ENCODE results near the gene MAPKAP1. TPM values are rescaled to one million over a fixed set of nuclear protein-coding genes. Genes with fewer than 3 reads are reported as not detected.

MAPKAP1 gene
- total RNA-seq, 1 donor from 2014 or later, result 63.4 TPM

DNA sequence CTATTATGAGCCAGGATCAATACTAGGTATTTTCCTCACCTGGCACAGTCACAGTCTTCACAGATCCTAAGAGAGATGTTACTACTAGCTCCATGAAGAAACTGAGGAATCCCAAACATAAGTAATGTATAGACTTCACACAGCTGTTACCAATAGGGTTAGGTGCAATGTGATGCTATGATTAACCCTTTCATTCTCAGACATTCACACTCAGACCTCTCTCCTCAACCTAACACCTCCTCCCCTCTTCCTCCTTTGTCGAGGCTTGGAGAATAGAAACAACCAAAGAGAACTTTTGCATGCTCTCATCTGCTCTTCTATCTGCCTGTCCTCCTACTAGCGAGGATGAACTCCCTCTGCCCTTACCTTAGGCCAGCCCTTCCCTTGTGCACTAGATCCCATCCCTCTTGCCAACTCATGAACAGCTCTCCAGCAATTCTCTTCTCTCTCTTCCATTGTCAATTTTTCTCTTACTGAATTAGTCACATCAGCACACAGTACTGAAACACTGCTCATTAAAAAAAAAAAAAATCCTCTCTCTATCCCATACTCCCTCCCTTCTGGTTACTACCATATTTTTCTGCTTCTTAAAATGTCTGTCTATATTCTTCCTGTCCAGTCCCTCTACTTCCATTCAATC is 47.7 kb downstream of the MAPKAP1 start:
- DNase-seq (ENCODE audit: low read depth, low spot score), result no peak
- peaks cover 7% of the 10 kb centered on the region for H3K36me3 Mint-ChIP-seq (ENCODE audit: low read depth)
- H3K27me3 Mint-ChIP-seq (ENCODE audit: low read depth), result no peaks in the 10 kb centered on the region
- no peaks in the 10 kb centered on the region for H3K9me3 Mint-ChIP-seq
- H3K4me1 Mint-ChIP-seq, result peaks cover 30% of the 10 kb centered on the region
- no peak overlapping the region for H3K4me3 Mint-ChIP-seq
- no peak overlapping the region for H3K27ac Mint-ChIP-seq (ENCODE audit: unreplicated experiment)
- TF ChIP-seq, protein P1, sequence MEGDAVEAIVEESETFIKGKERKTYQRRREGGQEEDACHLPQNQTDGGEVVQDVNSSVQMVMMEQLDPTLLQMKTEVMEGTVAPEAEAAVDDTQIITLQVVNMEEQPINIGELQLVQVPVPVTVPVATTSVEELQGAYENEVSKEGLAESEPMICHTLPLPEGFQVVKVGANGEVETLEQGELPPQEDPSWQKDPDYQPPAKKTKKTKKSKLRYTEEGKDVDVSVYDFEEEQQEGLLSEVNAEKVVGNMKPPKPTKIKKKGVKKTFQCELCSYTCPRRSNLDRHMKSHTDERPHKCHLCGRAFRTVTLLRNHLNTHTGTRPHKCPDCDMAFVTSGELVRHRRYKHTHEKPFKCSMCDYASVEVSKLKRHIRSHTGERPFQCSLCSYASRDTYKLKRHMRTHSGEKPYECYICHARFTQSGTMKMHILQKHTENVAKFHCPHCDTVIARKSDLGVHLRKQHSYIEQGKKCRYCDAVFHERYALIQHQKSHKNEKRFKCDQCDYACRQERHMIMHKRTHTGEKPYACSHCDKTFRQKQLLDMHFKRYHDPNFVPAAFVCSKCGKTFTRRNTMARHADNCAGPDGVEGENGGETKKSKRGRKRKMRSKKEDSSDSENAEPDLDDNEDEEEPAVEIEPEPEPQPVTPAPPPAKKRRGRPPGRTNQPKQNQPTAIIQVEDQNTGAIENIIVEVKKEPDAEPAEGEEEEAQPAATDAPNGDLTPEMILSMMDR (conservative IDR thresholded peaks at IDR 0.05), result no peak

DNA sequence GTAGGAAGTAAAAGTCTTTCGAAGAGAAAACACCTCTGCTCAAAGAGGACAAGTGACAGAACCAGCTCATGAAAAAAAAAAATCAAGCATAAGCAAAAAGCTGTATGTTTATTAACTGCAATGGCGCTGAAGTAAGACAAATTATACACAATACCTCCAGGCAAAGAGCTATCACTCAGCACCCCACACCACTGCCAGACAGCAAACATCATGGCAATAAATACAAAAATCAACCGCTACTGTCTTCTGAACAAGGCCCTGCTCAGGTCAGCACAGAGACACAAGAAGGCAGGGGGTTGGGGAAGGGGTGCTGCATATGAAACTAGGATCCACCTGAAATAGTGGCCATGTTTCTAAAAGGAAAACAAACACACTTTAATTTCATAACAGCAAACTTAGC is 50.4 kb downstream of the MAPKAP1 start:
- H3K36me3 Mint-ChIP-seq (ENCODE audit: low read depth), result no peaks in the 10 kb centered on the region
- H3K4me1 Mint-ChIP-seq, result peaks cover 49% of the 10 kb centered on the region
- no peaks in the 10 kb centered on the region for H3K9me3 Mint-ChIP-seq
- H3K27ac Mint-ChIP-seq (ENCODE audit: unreplicated experiment), result no peak overlapping the region
- H3K4me3 Mint-ChIP-seq, result no peak overlapping the region
- no peak for DNase-seq (ENCODE audit: low read depth, low spot score)
- TF ChIP-seq, protein P1 (conservative IDR thresholded peaks at IDR 0.05), result no peak
- no peaks in the 10 kb centered on the region for H3K27me3 Mint-ChIP-seq (ENCODE audit: low read depth)

DNA sequence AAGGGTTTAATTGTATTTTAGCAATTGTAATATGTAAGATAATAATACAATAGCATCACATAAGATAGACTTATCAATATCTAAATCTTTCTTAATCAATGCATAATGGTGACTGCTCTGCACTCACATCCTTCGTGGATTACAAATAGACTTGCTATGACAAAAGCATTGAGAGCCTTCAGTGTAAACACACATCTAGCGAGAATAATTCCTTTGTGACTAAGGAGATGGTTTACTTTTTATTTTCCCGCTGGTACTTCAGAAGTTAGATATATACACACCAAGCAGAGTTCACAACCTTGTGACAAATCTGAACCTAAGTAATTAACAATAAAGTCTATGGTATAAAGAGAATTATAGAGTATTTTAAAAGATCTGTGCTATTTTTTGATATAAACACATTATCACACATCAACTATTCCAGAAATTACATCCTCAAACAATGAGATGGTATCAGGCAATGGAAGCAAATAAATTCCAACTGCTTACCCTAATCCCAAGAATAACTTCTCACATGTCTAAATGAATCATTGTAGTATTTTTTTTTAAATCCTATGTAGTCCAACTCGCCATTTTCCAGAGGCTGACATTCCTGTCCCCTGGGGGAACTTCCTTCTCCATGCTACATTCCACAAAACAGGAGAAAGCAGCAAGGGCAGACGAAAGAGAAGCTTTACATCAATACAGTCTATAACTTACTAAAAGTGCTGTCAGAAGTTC is 51.2 kb downstream of the MAPKAP1 start:
- H3K27me3 Mint-ChIP-seq (ENCODE audit: low read depth), result no peaks in the 10 kb centered on the region
- no peak for DNase-seq (ENCODE audit: low read depth, low spot score)
- H3K36me3 Mint-ChIP-seq (ENCODE audit: low read depth), result no peaks in the 10 kb centered on the region
- no peaks in the 10 kb centered on the region for H3K9me3 Mint-ChIP-seq
- no peak overlapping the region for H3K4me3 Mint-ChIP-seq
- H3K4me1 Mint-ChIP-seq, result peaks cover 49% of the 10 kb centered on the region
- no peak overlapping the region for H3K27ac Mint-ChIP-seq (ENCODE audit: unreplicated experiment)
- TF ChIP-seq, protein P1 (conservative IDR thresholded peaks at IDR 0.05), result no peak

DNA sequence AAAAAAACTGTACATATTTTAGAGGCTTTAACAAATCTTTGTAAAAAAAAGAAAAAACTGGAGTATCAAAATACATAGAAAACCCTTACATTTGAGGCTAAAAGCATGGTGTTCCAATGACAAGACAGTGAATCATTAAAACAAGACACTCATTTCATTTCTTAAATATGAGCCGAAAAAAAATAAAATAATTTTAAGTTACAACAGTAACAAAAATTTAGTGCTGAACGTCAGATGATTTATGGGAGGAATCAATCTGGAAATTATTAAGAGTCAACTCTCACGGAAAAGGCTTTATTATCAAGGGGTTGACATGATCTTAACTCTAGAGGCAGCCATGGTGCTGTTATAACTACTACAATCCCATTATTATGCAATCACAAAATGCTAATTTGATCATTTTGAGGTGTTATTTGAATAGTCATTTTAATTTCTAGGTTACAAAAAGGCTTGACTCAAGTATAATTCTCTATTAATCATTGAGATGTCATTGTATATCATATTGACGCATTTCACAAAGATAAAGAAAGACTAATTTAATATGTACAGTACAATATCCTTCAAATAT is 51.9 kb downstream of the MAPKAP1 start:
- DNase-seq (ENCODE audit: low read depth, low spot score), result no peak
- Mint-ChIP-seq H3K27ac (ENCODE audit: unreplicated experiment) (no peak overlapping the region), H3K4me3 (no peak overlapping the region), H3K4me1 (peaks cover 55% of the 10 kb centered on the region), H3K27me3 (ENCODE audit: low read depth) (no peaks in the 10 kb centered on the region), H3K9me3 (no peaks in the 10 kb centered on the region), H3K36me3 (ENCODE audit: low read depth) (peaks cover 2% of the 10 kb centered on the region)
- TF ChIP-seq, protein P1 (conservative IDR thresholded peaks at IDR 0.05), result no peak

DNA sequence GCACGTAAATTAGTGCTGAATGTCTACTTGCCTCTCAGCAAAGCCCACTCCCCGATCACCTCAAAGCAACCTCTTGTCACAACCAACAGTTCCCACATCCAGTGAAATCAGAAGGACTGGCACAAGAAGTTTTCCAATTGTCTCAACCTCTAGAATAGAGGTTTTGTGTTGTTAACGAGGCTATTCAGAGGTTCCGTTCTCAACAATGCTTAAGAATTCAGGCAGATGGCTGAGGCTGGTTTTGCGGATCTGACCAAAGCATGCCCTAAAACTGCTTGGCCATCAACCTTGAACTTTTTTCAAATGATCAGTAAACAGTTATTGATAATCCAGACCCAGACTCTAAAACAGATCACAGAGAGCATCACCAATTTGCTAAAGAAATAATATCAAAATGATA is 52.9 kb downstream of the MAPKAP1 start:
- no peak for DNase-seq (ENCODE audit: low read depth, low spot score)
- no peak overlapping the region for H3K27ac Mint-ChIP-seq (ENCODE audit: unreplicated experiment)

More for the DNA sequence above, 52.9 kb downstream of the MAPKAP1 start:
- H3K4me1 Mint-ChIP-seq, result peaks cover 59% of the 10 kb centered on the region
- peaks cover 3% of the 10 kb centered on the region for H3K36me3 Mint-ChIP-seq (ENCODE audit: low read depth)
- H3K27me3 Mint-ChIP-seq (ENCODE audit: low read depth), result no peaks in the 10 kb centered on the region
- no peak overlapping the region for H3K4me3 Mint-ChIP-seq
- TF ChIP-seq, protein P1 (conservative IDR thresholded peaks at IDR 0.05), result no peak
- no peaks in the 10 kb centered on the region for H3K9me3 Mint-ChIP-seq

All from neural crest cell (in vitro differentiated cells).